ENCODE results near the gene WDR7. TPM values are rescaled to one million over a fixed set of nuclear protein-coding genes. Genes with fewer than 3 reads are reported as not detected.

WDR7 gene
- total RNA-seq, 1 donor from 2014 or later = 28.4 TPM

GRCh38 chr18:56661360-56662062, 10.4 kb downstream of the WDR7 start:
- Mint-ChIP-seq H3K4me3 (no peak overlapping the region), H3K4me1 (ENCODE audit: low read depth) (peaks cover 21% of the 10 kb centered on the region), H3K27ac (no peak overlapping the region), H3K9me3 (no peaks in the 10 kb centered on the region), H3K27me3 (ENCODE audit: insufficient read depth) (no peaks in the 10 kb centered on the region), H3K36me3 (ENCODE audit: low read depth) (peaks cover 11% of the 10 kb centered on the region)
- no peak for DNase-seq (ENCODE audit: low spot score)
- intact Hi-C loops (cut with micrococcal nuclease) = no loop called here

DNA sequence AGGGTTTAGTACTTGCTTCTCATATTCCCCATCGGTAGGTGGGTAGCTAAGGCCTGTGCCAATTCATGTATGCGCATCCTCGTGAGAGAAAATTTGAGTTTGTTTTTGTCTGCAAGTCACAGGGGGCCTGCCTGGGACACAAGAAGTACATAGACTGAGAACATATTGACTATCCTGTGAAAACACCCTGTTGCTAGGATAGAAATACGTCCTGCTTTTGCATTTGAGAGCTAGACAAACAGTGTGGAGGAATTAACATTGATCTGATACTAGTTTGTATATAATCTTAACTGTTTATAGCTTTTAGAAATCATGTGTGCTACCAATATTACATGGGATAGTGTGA, 10.9 kb downstream of the WDR7 start:
- DNase-seq (ENCODE audit: low spot score) = no peak
- Mint-ChIP-seq H3K27ac (no peak overlapping the region), H3K27me3 (ENCODE audit: insufficient read depth) (no peaks in the 10 kb centered on the region), H3K9me3 (no peaks in the 10 kb centered on the region), H3K4me3 (no peak overlapping the region), H3K36me3 (ENCODE audit: low read depth) (peaks cover 12% of the 10 kb centered on the region), H3K4me1 (ENCODE audit: low read depth) (peaks cover 23% of the 10 kb centered on the region)
- intact Hi-C loops (cut with micrococcal nuclease) = no loop called here

DNA sequence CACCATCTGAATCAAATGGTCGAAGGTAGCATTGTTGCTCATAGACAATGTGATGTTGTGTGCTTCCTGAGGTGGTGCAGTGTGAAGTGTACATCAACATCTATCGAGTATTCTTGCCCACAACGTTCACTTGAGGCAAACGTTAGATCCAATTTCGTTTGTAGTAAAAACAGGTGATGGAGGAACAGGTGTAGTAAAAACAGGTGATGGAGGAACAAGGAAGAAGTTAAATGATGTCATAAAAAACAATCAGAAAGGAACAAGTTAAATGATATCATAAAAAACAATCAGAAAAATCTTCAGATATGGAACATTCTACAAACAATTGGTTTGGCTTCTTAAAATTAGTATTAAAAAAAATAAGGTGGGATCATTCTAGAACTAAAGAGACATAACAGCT, 11.3 kb downstream of the WDR7 start:
- peaks cover 14% of the 10 kb centered on the region for H3K36me3 Mint-ChIP-seq (ENCODE audit: low read depth)
- no peaks in the 10 kb centered on the region for H3K27me3 Mint-ChIP-seq (ENCODE audit: insufficient read depth)
- H3K4me1 Mint-ChIP-seq (ENCODE audit: low read depth) = peaks cover 27% of the 10 kb centered on the region
- no peak for DNase-seq (ENCODE audit: low spot score)
- peak overlapping the region; percentile 24 for H3K27ac Mint-ChIP-seq
- no peak overlapping the region for H3K4me3 Mint-ChIP-seq
- no peaks in the 10 kb centered on the region for H3K9me3 Mint-ChIP-seq
- intact Hi-C loops (cut with micrococcal nuclease) = no loop called here

GRCh38 chr18:56662902-56663301, 11.7 kb downstream of the WDR7 start:
- no peak for DNase-seq (ENCODE audit: low spot score)
- Mint-ChIP-seq H3K27me3 (ENCODE audit: insufficient read depth) (no peaks in the 10 kb centered on the region), H3K9me3 (no peaks in the 10 kb centered on the region), H3K4me1 (ENCODE audit: low read depth) (peaks cover 27% of the 10 kb centered on the region), H3K36me3 (ENCODE audit: low read depth) (peaks cover 14% of the 10 kb centered on the region), H3K4me3 (no peak overlapping the region), H3K27ac (no peak overlapping the region)
- intact Hi-C loops (cut with micrococcal nuclease) = no loop called here

DNA sequence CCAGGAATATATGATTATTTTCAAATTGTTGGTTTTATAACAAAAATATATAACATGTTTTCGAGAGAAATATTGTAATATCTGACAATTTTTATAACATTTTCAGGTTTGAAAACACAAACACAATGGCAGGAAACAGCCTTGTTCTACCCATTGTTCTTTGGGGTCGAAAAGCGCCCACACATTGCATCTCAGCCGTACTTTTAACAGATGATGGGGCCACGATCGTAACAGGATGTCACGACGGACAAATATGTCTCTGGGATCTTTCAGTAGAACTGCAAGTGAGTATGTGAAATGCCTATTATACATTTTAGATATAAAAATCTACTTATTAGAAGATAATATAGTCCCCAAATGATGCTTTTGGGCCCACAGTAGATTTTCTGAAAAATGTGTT, 21.2 kb downstream of the WDR7 start:
- intact Hi-C loops (cut with micrococcal nuclease) = no loop called here
- H3K27me3 Mint-ChIP-seq (ENCODE audit: insufficient read depth) = no peaks in the 10 kb centered on the region
- peaks cover 10% of the 10 kb centered on the region for H3K36me3 Mint-ChIP-seq (ENCODE audit: low read depth)
- DNase-seq (ENCODE audit: low spot score) = no peak
- no peak overlapping the region for H3K27ac Mint-ChIP-seq
- no peaks in the 10 kb centered on the region for H3K9me3 Mint-ChIP-seq
- H3K4me1 Mint-ChIP-seq (ENCODE audit: low read depth) = peaks cover 19% of the 10 kb centered on the region
- H3K4me3 Mint-ChIP-seq = no peak overlapping the region

DNA sequence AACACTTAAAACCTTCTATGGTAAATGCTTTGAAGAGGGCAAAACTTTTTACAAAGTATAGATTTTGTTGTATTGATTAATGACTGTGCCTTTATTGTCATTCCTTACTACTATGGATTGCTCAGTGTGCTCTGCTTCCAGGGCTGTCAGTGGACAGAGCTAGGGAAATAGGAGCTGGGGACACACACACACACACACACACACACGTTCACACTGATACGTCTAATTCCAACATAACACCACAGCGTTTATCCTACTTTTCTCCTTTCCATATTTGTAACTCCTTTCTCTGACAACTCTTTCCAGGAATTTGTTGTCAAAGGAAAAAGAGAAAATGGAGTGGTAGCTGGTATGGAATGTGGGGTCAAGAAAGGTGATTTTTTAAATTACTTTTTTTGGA, 21.8 kb downstream of the WDR7 start:
- no peaks in the 10 kb centered on the region for H3K27me3 Mint-ChIP-seq (ENCODE audit: insufficient read depth)
- H3K9me3 Mint-ChIP-seq = no peaks in the 10 kb centered on the region
- no peak overlapping the region for H3K4me3 Mint-ChIP-seq
- DNase-seq (ENCODE audit: low spot score) = no peak
- no peak overlapping the region for H3K27ac Mint-ChIP-seq
- intact Hi-C loops (cut with micrococcal nuclease) = no loop called here
- peaks cover 10% of the 10 kb centered on the region for H3K36me3 Mint-ChIP-seq (ENCODE audit: low read depth)
- peaks cover 18% of the 10 kb centered on the region for H3K4me1 Mint-ChIP-seq (ENCODE audit: low read depth)

GRCh38 chr18:56676639-56677038, 25.5 kb downstream of the WDR7 start:
- Mint-ChIP-seq H3K36me3 (ENCODE audit: low read depth) (peaks cover 12% of the 10 kb centered on the region), H3K4me1 (ENCODE audit: low read depth) (peaks cover 2% of the 10 kb centered on the region), H3K4me3 (no peak overlapping the region), H3K9me3 (no peaks in the 10 kb centered on the region), H3K27me3 (ENCODE audit: insufficient read depth) (no peaks in the 10 kb centered on the region), H3K27ac (no peak overlapping the region)
- no peak for DNase-seq (ENCODE audit: low spot score)
- intact Hi-C loops (cut with micrococcal nuclease) = no loop called here

- no peak overlapping the region for H3K4me3 Mint-ChIP-seq
- no peaks in the 10 kb centered on the region for H3K9me3 Mint-ChIP-seq
- no peaks in the 10 kb centered on the region for H3K4me1 Mint-ChIP-seq (ENCODE audit: low read depth)
- H3K27ac Mint-ChIP-seq = no peak overlapping the region
- peaks cover 16% of the 10 kb centered on the region for H3K36me3 Mint-ChIP-seq (ENCODE audit: low read depth)
- no peak for DNase-seq (ENCODE audit: low spot score)
- intact Hi-C loops (cut with micrococcal nuclease) = no loop called here
- H3K27me3 Mint-ChIP-seq (ENCODE audit: insufficient read depth) = no peaks in the 10 kb centered on the region
Measured at GRCh38 chr18:56678836-56679565, 27.8 kb downstream of the WDR7 start.

DNA sequence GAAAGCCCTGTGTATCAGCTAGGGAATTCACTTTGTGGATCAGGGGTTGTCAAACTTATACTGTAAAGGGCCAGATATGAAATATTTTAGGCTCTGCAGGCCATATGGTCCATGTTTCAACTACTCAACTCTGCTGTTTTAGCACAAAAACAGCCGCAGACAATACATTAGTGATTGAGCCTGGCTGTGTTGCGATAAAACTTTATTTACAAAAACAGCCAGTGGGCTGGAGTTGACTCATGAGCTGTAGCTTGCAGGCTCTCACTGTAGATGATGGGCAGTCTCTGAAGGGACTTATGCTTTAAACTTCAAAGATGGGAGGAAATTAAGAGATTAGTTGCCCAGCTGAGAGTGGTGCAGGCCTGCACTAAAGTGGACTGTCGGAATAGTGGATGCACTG, 33.1 kb downstream of the WDR7 start:
- Mint-ChIP-seq H3K4me1 (ENCODE audit: low read depth) (no peaks in the 10 kb centered on the region), H3K4me3 (no peak overlapping the region), H3K36me3 (ENCODE audit: low read depth) (peaks cover 6% of the 10 kb centered on the region), H3K9me3 (no peaks in the 10 kb centered on the region), H3K27ac (no peak overlapping the region), H3K27me3 (ENCODE audit: insufficient read depth) (no peaks in the 10 kb centered on the region)
- no peak for DNase-seq (ENCODE audit: low spot score)
- intact Hi-C loops (cut with micrococcal nuclease) = no loop called here

- H3K36me3 Mint-ChIP-seq (ENCODE audit: low read depth) = peaks cover 4% of the 10 kb centered on the region
- H3K9me3 Mint-ChIP-seq = no peaks in the 10 kb centered on the region
- H3K27me3 Mint-ChIP-seq (ENCODE audit: insufficient read depth) = no peaks in the 10 kb centered on the region
- H3K4me1 Mint-ChIP-seq (ENCODE audit: low read depth) = no peaks in the 10 kb centered on the region
- intact Hi-C loops (cut with micrococcal nuclease) = no loop called here
- H3K27ac Mint-ChIP-seq = no peak overlapping the region
- DNase-seq (ENCODE audit: low spot score) = no peak
- H3K4me3 Mint-ChIP-seq = no peak overlapping the region
Measured at GRCh38 chr18:56691530-56691929, 40.4 kb downstream of the WDR7 start.

- no peaks in the 10 kb centered on the region for H3K4me1 Mint-ChIP-seq (ENCODE audit: low read depth)
- intact Hi-C loops (cut with micrococcal nuclease) = no loop called here
- no peak for DNase-seq (ENCODE audit: low spot score)
- no peaks in the 10 kb centered on the region for H3K27me3 Mint-ChIP-seq (ENCODE audit: insufficient read depth)
- H3K36me3 Mint-ChIP-seq (ENCODE audit: low read depth) = peaks cover 4% of the 10 kb centered on the region
- no peak overlapping the region for H3K27ac Mint-ChIP-seq
- H3K4me3 Mint-ChIP-seq = no peak overlapping the region
- no peaks in the 10 kb centered on the region for H3K9me3 Mint-ChIP-seq
Measured at GRCh38 chr18:56696966-56697365, 45.8 kb downstream of the WDR7 start.

DNA sequence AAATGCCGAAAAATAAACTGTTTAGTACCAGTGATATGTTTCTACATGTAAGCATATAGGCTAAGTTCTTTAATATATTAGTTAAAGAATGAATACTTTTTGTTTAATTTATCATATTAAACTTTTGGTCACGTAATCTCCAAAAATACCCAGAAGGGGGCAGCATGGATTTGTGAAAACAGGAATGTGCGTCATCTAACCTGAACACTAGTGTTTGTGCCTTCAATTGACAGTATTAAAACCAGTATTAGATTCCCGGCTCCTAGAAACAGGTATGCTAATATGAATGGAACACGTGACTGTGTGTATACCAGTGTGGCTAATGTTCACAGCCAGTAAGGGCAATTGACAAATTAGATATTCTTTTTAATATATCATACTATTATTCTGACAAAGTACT, 51.8 kb downstream of the WDR7 start:
- H3K4me1 Mint-ChIP-seq (ENCODE audit: low read depth) = peaks cover 5% of the 10 kb centered on the region
- no peak overlapping the region for H3K4me3 Mint-ChIP-seq
- H3K27ac Mint-ChIP-seq = no peak overlapping the region
- H3K9me3 Mint-ChIP-seq = no peaks in the 10 kb centered on the region
- peaks cover 6% of the 10 kb centered on the region for H3K36me3 Mint-ChIP-seq (ENCODE audit: low read depth)
- intact Hi-C loops (cut with micrococcal nuclease) = loop anchor here (2.0 to 5.0 kb wide), 2 partner anchors 744 to 860 kb away; no protein-coding TSS in a partner anchor
- no peak for DNase-seq (ENCODE audit: low spot score)
- no peaks in the 10 kb centered on the region for H3K27me3 Mint-ChIP-seq (ENCODE audit: insufficient read depth)

GRCh38 chr18:56709463-56709862, 58.3 kb downstream of the WDR7 start:
- Mint-ChIP-seq H3K27ac (no peak overlapping the region), H3K4me3 (no peak overlapping the region), H3K36me3 (ENCODE audit: low read depth) (peaks cover 9% of the 10 kb centered on the region), H3K4me1 (ENCODE audit: low read depth) (peaks cover 28% of the 10 kb centered on the region), H3K9me3 (no peaks in the 10 kb centered on the region), H3K27me3 (ENCODE audit: insufficient read depth) (no peaks in the 10 kb centered on the region)
- DNase-seq (ENCODE audit: low spot score) = peak; percentile 41
- intact Hi-C loops (cut with micrococcal nuclease) = loop anchor here (1.0 to 2.0 kb wide), 8 partner anchors 8 to 1294 kb away; partner anchors contain the start of genes TXNL1 and WDR7

Data from activated T-helper 1 cell treated with anti-CD3 and anti-CD28 coated beads, Interleukin-12 subunit alpha, Interleukin-12 subunit beta, Interleukin-2, Interleukin-4 antibody, amounts not matched to agents 30 ng/mL and 10 ng/mL and 1 ng/mL, durations not matched to agents 14 hours and 24 hours and 36 hours (primary cell).